ENCODE measurements around the gene STAMBP. TPM values are rescaled to one million over a fixed set of nuclear protein-coding genes. Genes with fewer than 3 reads are reported as not detected.

Gene STAMBP
- total RNA-seq, 2 experiments from 2014 or later, result 37.2 to 38.4 TPM

DNA sequence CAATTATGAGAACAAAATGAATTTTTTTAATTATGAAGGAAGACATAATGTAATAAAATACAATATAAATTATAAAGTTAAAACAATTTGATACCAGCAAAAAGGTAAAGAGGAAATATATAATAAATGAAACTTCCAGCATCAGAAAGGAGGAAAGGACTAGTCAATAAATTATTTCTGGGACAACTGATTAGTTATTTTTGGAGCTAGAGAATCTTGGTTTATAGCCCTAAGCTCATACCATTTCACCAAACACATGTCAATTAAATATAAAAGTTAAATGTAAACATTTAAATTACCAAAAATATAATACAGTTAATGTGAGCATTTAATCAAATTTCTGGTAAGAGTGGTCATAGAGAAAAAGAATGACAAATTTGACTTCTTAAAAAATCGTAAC is 76.2 kb downstream of the STAMBP start:
- ChIA-PET POLR2A (no interaction called here), CTCF (interaction anchor here (1.2 kb wide), 1 partner anchor 294 kb away, joined by 3 read pairs; the partner anchor contains the start of gene MTHFD2)
- Mint-ChIP-seq H3K27me3 (peaks cover 2% of the 10 kb centered on the region), H3K36me3 (ENCODE audit: low read depth) (no peaks in the 10 kb centered on the region), H3K4me3 (no peak overlapping the region), H3K4me1 (peaks cover 15% of the 10 kb centered on the region), H3K27ac (no peak overlapping the region), H3K9me3 (no peaks in the 10 kb centered on the region)
- DNase-seq, result no peak

DNA sequence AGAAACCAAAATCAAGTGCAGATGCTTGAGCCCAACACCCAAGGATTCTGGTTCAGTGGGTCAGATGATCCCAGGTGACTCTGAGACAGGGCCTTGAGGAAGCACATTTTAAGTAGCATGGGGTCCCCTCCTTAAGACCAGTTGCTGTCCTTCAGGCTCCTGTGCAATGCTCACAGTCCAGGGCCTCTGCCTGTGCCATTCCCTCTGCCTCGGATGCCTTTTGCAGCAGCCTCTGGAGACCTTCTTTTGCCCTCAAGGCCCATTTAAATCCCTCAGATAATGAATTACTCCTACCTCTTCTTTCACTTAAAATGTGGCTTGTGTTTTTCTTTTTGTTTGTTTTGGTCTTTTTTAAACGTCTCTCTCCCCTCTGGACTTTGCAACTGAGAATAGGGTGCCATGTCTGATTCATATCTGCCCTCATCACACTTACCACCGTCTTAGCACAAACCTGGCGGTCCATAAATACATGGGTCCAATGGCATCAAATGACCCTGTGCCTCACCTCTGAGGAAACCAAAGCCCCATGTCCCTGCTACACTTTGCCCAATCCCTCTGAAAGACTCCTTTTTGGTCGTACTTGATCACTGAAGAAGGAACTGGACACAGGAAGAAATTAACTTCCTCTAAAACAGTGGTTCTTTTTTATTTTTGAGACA is 78.2 kb downstream of the STAMBP start:
- POLR2A ChIA-PET, result no interaction called here
- no peaks in the 10 kb centered on the region for H3K27me3 Mint-ChIP-seq

DNA sequence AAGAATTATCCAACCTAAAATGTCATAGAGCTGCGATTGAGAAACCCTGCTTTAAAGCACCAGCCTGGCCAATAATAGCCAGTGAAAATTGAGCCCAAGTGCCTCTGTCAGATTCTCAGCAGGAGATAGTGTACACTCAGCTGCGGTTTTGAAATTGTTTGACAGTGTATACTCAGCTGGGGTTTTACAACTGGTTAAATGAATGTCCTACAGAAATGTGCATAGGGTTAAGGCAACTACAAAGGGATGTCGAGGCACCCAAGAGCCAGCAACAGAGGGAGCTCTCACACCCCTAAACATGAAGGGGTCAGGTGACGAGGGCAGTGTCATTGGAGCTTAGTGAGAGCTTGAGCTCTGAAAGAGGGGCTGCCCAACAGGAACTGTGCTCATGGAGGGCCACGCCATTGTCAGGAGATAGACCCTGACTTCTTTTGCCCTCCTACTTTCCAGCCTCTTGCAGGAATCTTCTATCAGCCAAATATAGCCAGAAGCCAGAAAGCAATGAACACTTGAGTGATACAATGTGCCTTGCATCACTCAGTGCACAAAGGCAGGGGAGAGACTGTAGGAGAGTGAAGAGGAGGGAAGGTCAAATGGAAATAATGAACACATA is 79.2 kb downstream of the STAMBP start:
- H3K4me1 Mint-ChIP-seq, result peaks cover 3% of the 10 kb centered on the region
- H3K27ac Mint-ChIP-seq, result no peak overlapping the region
- peak; percentile 58 for DNase-seq
- ChIA-PET POLR2A (no interaction called here), CTCF (interaction anchor here (0.6 to 4.8 kb wide), 14 partner anchors 9 to 346 kb away, joined by 3 to 25 read pairs (median 4); partner anchors contain the start of genes BOLA3 and MOB1A)
- no peaks in the 10 kb centered on the region for H3K9me3 Mint-ChIP-seq
- H3K36me3 Mint-ChIP-seq (ENCODE audit: low read depth), result no peaks in the 10 kb centered on the region
- H3K27me3 Mint-ChIP-seq, result no peaks in the 10 kb centered on the region
- H3K4me3 Mint-ChIP-seq, result no peak overlapping the region

More for the DNA sequence above, 78.2 kb downstream of the STAMBP start:
- H3K4me3 Mint-ChIP-seq, result no peak overlapping the region
- CTCF ChIA-PET, result interaction anchor here (1.0 to 1.3 kb wide), 4 partner anchors 10 to 241 kb away, joined by 3 to 6 read pairs (median 5); partner anchors contain the start of gene BOLA3
- DNase-seq, result no peak
- H3K36me3 Mint-ChIP-seq (ENCODE audit: low read depth), result no peaks in the 10 kb centered on the region
- peaks cover 9% of the 10 kb centered on the region for H3K4me1 Mint-ChIP-seq
- no peak overlapping the region for H3K27ac Mint-ChIP-seq
- H3K9me3 Mint-ChIP-seq, result no peaks in the 10 kb centered on the region

DNA sequence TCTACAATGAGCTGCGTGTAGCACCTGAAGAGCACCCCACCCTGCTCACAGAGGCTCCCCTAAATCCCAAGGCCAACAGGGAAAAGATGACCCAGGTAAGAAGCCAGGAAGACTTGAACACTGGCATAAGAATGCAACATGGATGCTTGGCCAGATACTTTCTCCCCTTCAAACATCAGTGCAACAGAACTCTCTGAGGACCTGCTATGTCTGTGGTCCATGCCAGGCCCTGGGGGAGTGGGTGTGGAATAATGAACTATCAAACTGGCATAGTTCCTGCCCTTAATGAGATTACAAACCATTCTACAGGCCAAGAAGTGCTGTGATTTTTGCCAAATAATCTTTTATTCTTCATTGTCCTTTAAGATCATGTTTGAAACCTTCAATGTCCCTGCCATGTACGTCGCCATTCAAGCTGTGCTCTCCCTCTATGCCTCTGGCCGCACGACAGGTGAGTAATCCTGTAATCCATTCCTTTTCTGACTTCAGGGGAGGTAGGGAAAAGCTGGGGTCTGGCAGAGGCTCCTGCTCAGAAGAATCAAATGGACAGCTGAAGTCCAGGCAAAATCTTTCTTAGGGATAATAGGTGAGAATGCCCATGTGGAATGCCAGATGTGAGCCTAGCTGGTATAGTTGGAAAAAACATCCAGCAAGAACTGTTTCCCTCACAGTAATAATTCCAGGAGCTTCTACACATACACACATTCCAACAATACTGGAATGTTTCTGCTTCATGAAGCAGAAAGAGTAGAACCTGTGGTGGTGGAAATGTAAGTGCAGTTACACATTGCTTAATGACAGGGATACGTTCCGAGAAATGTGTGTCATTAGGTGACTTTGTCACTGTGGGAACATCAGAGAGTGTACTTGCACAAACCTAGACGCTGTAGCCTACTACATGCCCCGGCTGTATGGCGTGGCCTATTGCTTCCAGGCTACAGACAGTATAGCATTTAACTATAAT is 80.2 kb downstream of the STAMBP start:
- Mint-ChIP-seq H3K4me1 (peaks cover 3% of the 10 kb centered on the region), H3K4me3 (no peak overlapping the region), H3K27me3 (no peaks in the 10 kb centered on the region), H3K27ac (no peak overlapping the region), H3K36me3 (ENCODE audit: low read depth) (no peaks in the 10 kb centered on the region), H3K9me3 (no peaks in the 10 kb centered on the region)
- POLR2A ChIA-PET, result no interaction called here
- CTCF ChIA-PET, result interaction anchor here (0.6 to 4.8 kb wide), 6 partner anchors 9 to 67 kb away, joined by 3 to 25 read pairs (median 3); no protein-coding TSS in a partner anchor
- no peak for DNase-seq

DNA sequence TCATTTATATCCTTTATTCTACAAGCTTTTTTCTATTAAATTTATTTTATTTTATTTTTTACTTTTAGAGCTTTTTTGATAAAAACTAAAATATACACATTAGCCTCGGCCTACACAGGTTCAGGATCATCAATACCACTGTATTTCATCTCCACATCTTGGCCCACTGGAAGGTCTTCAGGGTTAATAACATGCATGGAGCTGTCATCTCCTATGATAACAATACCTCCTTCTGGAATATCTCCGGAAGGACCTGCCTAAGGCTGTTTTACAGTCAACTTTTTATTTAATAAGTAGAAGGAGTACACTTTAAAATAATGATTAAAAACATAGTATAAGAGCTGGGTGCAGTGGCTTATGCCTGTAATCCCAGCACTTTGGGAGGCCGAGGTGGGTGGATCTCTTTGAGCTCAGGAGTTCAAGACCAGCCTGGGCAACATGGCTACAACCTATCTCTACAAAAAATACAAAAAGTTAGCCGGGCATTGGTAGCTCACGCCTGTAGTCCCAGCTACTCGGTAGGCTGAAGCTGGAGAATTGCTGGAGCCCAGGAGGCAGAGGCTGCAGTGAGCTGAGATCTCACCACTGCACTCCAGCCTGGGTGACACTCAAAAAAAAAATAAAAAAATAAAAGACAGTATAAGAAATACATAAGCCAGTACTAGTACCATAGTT is 82.2 kb downstream of the STAMBP start:
- POLR2A ChIA-PET, result no interaction called here
- CTCF ChIA-PET, result interaction anchor here (0.6 to 4.8 kb wide), 3 partner anchors 11 to 288 kb away, joined by 3 to 25 read pairs (median 4); no protein-coding TSS in a partner anchor
- DNase-seq, result no peak
- Mint-ChIP-seq H3K4me1 (peaks cover 9% of the 10 kb centered on the region), H3K27me3 (no peaks in the 10 kb centered on the region), H3K27ac (no peak overlapping the region), H3K9me3 (no peaks in the 10 kb centered on the region), H3K36me3 (ENCODE audit: low read depth) (no peaks in the 10 kb centered on the region), H3K4me3 (no peak overlapping the region)

DNA sequence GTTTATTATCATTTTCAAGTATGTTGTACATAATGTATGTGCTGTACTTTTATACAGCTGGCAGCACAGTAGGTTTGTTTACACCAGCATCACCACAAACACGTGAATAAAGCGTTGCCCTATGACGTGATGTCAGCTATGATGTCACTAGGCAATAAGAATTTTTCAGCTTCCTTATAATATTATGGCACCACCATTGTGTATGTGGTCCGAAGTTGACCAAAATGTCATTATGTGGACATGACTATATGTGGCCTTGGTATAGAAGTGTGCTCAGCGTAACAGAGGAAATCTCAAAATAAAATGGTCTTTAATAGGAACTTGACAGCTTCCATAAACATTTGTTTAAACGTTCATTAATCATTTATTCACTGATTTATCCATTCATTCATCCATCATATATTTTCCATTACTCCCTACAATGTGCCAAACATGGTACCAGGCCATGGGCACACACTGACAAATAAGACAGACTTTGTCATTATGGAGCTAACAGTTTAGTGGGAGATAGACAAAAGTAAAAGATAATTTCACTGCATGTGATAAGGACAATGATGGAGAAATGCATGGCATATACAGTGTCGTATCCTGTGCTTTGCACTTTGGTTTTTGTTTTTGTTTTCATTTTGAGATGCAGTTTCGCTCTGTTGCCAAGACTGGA is 82.9 kb downstream of the STAMBP start:
- ChIA-PET CTCF (interaction anchor here (0.6 to 4.8 kb wide), 2 partner anchors 10 to 71 kb away, joined by 3 to 25 read pairs; no protein-coding TSS in a partner anchor), POLR2A (no interaction called here)
- no peaks in the 10 kb centered on the region for H3K27me3 Mint-ChIP-seq
- no peak overlapping the region for H3K27ac Mint-ChIP-seq
- H3K36me3 Mint-ChIP-seq (ENCODE audit: low read depth), result no peaks in the 10 kb centered on the region
- no peaks in the 10 kb centered on the region for H3K9me3 Mint-ChIP-seq
- no peak overlapping the region for H3K4me3 Mint-ChIP-seq
- peaks cover 9% of the 10 kb centered on the region for H3K4me1 Mint-ChIP-seq
- no peak for DNase-seq

DNA sequence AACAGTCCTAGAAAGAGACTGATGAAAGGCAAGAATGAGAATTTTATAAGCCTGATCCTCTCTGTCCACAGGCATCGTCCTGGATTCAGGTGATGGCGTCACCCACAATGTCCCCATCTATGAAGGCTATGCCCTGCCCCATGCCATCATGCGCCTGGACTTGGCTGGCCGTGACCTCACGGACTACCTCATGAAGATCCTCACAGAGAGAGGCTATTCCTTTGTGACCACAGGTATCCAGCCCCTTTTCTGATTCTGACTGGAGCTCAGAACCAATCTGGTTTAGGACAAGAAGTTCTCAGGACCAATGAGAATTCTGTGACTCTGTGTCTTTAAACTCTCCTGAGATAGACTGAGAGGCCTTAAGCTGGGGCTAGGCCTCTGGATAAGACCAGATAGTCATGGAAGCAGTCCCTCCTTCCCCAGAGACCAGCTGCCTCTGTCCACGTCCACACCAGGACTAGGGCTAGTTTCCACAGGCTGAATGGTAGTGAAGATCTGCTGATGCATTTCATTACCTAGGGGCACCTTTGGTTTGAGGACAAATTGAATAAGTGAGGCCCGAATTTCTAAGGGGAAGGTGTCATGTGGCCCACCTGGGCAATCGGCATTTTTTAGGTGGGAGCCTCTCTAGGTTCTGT is 84.8 kb downstream of the STAMBP start:
- Mint-ChIP-seq H3K27me3 (no peaks in the 10 kb centered on the region), H3K4me1 (peaks cover 6% of the 10 kb centered on the region), H3K9me3 (no peaks in the 10 kb centered on the region), H3K36me3 (ENCODE audit: low read depth) (no peaks in the 10 kb centered on the region), H3K27ac (no peak overlapping the region), H3K4me3 (no peak overlapping the region)
- ChIA-PET CTCF (no interaction called here), POLR2A (interaction anchor here (0.7 kb wide), 1 partner anchor 597 kb away, joined by 4 read pairs; no protein-coding TSS in a partner anchor)
- no peak for DNase-seq

DNA sequence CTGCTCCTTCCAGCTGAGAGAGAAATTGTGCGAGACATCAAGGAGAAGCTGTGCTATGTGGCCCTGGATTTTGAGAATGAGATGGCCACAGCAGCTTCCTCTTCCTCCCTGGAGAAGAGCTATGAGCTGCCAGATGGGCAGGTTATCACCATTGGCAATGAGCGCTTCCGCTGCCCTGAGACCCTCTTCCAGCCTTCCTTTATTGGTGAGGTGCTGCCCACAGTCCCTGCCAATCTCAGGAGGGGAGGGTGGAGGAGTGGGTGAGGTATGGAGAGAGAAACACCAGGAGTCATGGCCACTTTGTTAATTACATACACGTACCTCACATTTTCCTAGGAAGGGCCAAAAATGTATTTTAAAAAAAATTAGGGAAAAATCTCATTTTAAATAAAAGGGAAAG is 85.9 kb downstream of the STAMBP start:
- H3K4me1 Mint-ChIP-seq, result peaks cover 6% of the 10 kb centered on the region
- POLR2A ChIA-PET, result no interaction called here
- DNase-seq, result no peak
- H3K27ac Mint-ChIP-seq, result no peak overlapping the region
- H3K9me3 Mint-ChIP-seq, result no peaks in the 10 kb centered on the region
- no peak overlapping the region for H3K4me3 Mint-ChIP-seq
- no peaks in the 10 kb centered on the region for H3K36me3 Mint-ChIP-seq (ENCODE audit: low read depth)
- H3K27me3 Mint-ChIP-seq, result no peaks in the 10 kb centered on the region
- CTCF ChIA-PET, result interaction anchor here (0.6 to 1.2 kb wide), 4 partner anchors 18 to 730 kb away, joined by 4 to 6 read pairs (median 4); no protein-coding TSS in a partner anchor

DNA sequence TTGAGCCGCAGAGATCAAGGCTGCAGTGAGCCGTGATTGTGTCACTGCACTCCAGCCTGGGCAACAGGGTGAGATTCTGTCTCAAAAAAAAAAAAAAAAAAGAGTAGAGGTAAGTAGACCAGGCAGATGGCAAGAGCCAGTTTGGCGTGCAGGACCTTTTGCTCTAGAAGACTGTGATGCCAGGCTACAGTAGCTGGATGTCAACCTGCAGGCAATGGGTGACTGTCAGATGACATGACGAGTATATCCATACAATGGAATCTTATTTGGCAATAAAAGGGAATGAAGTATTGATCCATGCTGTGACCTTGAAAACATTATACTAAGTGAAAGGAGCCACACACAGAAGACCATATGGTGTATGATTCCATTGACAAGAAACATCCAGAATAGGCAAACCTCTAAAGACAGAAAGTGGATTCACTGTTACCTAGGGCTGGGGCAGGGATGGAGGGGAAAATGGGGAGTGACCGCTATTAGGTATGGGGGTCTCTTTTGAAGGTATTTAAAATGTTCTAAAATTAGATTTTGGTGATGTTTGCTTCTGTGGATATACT is 86.8 kb downstream of the STAMBP start:
- ChIA-PET POLR2A (no interaction called here), CTCF (interaction anchor here (0.7 to 1.2 kb wide), 2 partner anchors 19 to 23 kb away, joined by 4 to 5 read pairs; no protein-coding TSS in a partner anchor)
- no peak overlapping the region for H3K27ac Mint-ChIP-seq
- H3K9me3 Mint-ChIP-seq, result no peaks in the 10 kb centered on the region
- no peaks in the 10 kb centered on the region for H3K36me3 Mint-ChIP-seq (ENCODE audit: low read depth)
- H3K4me3 Mint-ChIP-seq, result no peak overlapping the region
- H3K27me3 Mint-ChIP-seq, result no peaks in the 10 kb centered on the region
- DNase-seq, result no peak
- H3K4me1 Mint-ChIP-seq, result peaks cover 6% of the 10 kb centered on the region

DNA sequence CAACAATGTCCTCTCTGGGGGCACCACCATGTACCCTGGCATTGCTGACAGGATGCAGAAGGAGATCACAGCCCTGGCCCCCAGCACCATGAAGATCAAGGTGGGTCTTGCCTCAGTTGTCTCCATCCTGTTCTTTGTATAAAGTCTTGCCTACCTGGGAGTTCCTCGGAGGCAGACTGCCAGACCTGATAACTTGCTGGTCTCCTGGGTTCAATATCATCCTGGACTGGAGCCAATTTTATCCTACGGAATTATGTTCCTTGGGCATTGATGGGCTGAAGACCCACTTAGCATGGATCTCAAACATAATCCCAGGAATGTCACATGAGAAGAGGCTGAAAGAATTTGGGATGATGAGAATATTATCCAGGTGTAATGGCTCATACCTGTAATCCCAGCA is 87.9 kb downstream of the STAMBP start:
- Mint-ChIP-seq H3K27ac (no peak overlapping the region), H3K4me3 (no peak overlapping the region), H3K36me3 (ENCODE audit: low read depth) (no peaks in the 10 kb centered on the region), H3K27me3 (no peaks in the 10 kb centered on the region), H3K4me1 (peaks cover 6% of the 10 kb centered on the region), H3K9me3 (no peaks in the 10 kb centered on the region)
- DNase-seq, result no peak
- POLR2A ChIA-PET, result no interaction called here
- CTCF ChIA-PET, result no interaction called here

DNA sequence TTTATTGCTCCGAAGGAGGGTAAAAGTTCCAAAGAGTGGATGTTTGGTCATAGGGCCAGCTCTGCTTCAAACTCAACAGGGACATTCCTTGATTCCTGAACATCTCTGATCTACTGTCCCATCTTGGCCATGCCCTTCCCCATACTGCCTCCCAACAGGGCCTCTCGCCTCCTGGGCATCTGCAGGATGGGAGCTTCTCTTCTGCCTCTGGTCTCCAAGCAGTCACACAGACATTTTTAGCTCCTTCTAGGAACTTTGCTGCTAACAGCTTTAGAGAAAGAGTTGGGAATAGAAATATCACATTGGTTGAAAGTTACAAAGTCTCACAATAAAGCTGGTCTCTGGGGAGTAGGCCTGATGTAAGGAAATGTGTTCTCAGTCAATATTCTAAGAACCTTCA is 88.5 kb downstream of the STAMBP start:
- POLR2A ChIA-PET, result no interaction called here

More for the DNA sequence above, 88.5 kb downstream of the STAMBP start:
- H3K27ac Mint-ChIP-seq, result no peak overlapping the region
- H3K36me3 Mint-ChIP-seq (ENCODE audit: low read depth), result no peaks in the 10 kb centered on the region
- H3K4me1 Mint-ChIP-seq, result peaks cover 6% of the 10 kb centered on the region
- no peak for DNase-seq
- H3K9me3 Mint-ChIP-seq, result no peaks in the 10 kb centered on the region
- CTCF ChIA-PET, result no interaction called here
- H3K4me3 Mint-ChIP-seq, result no peak overlapping the region
- no peaks in the 10 kb centered on the region for H3K27me3 Mint-ChIP-seq

All from activated CD4-positive, alpha-beta T cell treated with anti-CD3 and anti-CD28 coated beads, Interleukin-2, amount 10 ng/mL, durations not matched to agents 7 days and 5 days (primary cell).